Body of pancreas (tissue), 4 donors: ENCODE results near the gene SOAT2.

ENCODE experiments used
- CTCF ChIP-seq, 7 experiments: fragments of 450-650 bp in 4 of 7; fragments of 200-600 bp in 3 of 7; sonication (generic) in 3 of 7; IDR thresholded peaks; one replicate each; pipeline ENCODE4 v1.5.1; 2016 to 2019; ENCODE audit warnings: antibody characterized with exemption in 7 of 7
- POLR2A ChIP-seq, 3 donors: fragments of 450-650 bp; IDR thresholded peaks; one replicate each; pipeline ENCODE4 v1.6.1; 2016; ENCODE audit warnings: antibody characterized with exemption in 3 of 3, mild to moderate bottlenecking in 2 of 3

- no peak for TF ChIP-seq POLR2A (IDR thresholded peaks at IDR 0.05)
- TF ChIP-seq CTCF (IDR thresholded peaks at IDR 0.05): no peak
Observed at GRCh38 chr12:53055471-53056266, 47.6 kb upstream of the SOAT2 start.
